Neutrophil (primary cell): ENCODE data around the gene IRX1.

Experiments used
- H3K27ac ChIP-seq: fragments of 200-600 bp; sonication (generic); 2 replicates; pipeline ENCODE4 v1.5.1; 2016; ENCODE audit warnings: mild to moderate bottlenecking, moderate library complexity
- H3K27me3 ChIP-seq: fragments of 200-600 bp; sonication (generic); 2 replicates; pipeline ENCODE4 v1.6.0; 2016; ENCODE audit warnings: mild to moderate bottlenecking
- H3K36me3 ChIP-seq: fragments of 200-600 bp; sonication (generic); 2 replicates; pipeline ENCODE4 v1.5.1; 2017
- H3K4me1 ChIP-seq, 2 experiments: fragments of 200-600 bp in 1 of 2; sonication (generic) in 1 of 2; 1 replicate in 1 of 2; 2 replicates in 1 of 2; pipeline versions ENCODE4 v1.5.1 to v1.6.1; 2013 to 2016; ENCODE audit warnings: low read depth in 1 of 2, low read length in 1 of 2, mild to moderate bottlenecking in 1 of 2, moderate library complexity in 1 of 2; ENCODE audit not compliant: control insufficient read depth in 1 of 2, insufficient read depth in 1 of 2
- H3K4me3 ChIP-seq, 2 experiments: fragments of 200-600 bp in 1 of 2; sonication (generic) in 1 of 2; 1 replicate in 1 of 2; 2 replicates in 1 of 2; pipeline ENCODE4 v1.5.1; 2013 to 2016; ENCODE audit warnings: low read depth in 1 of 2, low read length in 1 of 2, mild to moderate bottlenecking in 1 of 2, moderate library complexity in 1 of 2
- H3K9me3 ChIP-seq: fragments of 200-600 bp; sonication (generic); 2 replicates; pipeline ENCODE4 v1.5.1; 2016
- CTCF ChIP-seq: fragments of 200-600 bp; sonication (generic); IDR thresholded peaks from 2 replicates; pipeline ENCODE4 v1.5.1; 2016; ENCODE audit warnings: antibody characterized with exemption

Gene IRX1

GRCh38 chr5:3650868-3651267, 55.2 kb downstream of the IRX1 start:
- Histone ChIP-seq H3K27me3 (no peaks in the 10 kb centered on the region), H3K27ac (no peak overlapping the region), H3K4me1 (no peaks in the 10 kb centered on the region), H3K9me3 (no peaks in the 10 kb centered on the region), H3K4me3 (no peak overlapping the region), H3K36me3 (no peaks in the 10 kb centered on the region)
- TF ChIP-seq CTCF, result no peak
